WTC11 (cell line): Measurements from ENCODE around the gene STIM2. TPM values are rescaled to one million over a fixed set of nuclear protein-coding genes. Genes with fewer than 3 reads are reported as not detected.

Experiments
- ATAC-seq: fragments of 200-7000 bp; cut with Tn5 transposase; 2 replicates; pipeline ENCODE4 v1.10.0; 2021; ENCODE audit warnings: mild to moderate bottlenecking, moderate library complexity
- CTCF ChIA-PET: fragments of 300-600 bp; sonication (Branson Sonifier 250); formaldehyde crosslinking; loops from one replicate; lab custom pipeline; 2021; ENCODE audit warnings: antibody characterized with exemption; lab: Charles Lee
- POLR2A ChIA-PET: fragments of 350-600 bp; sonication (Branson Sonifier 250); formaldehyde crosslinking; loops from one replicate; lab custom pipeline; 2021; ENCODE audit warnings: antibody characterized with exemption; lab: Charles Lee
- DNase-seq: peaks from one replicate; pipeline ENCODE4 v3.0.0; 2021; ENCODE audit warnings: low spot score
- H3K27ac Mint-ChIP-seq: 2 replicates; pipeline ENCODE4 v1.8.0; 2021; ENCODE audit warnings: mixed read lengths
- H3K27me3 Mint-ChIP-seq: 2 replicates; pipeline ENCODE4 v1.8.0; 2021; ENCODE audit warnings: low read depth, mild to moderate bottlenecking, moderate library complexity, mixed read lengths
- H3K36me3 Mint-ChIP-seq: 2 replicates; pipeline ENCODE4 v1.8.0; 2021; ENCODE audit warnings: mixed read lengths
- H3K4me1 Mint-ChIP-seq: 2 replicates; pipeline ENCODE4 v1.8.0; 2022; ENCODE audit warnings: mixed read lengths
- H3K4me3 Mint-ChIP-seq: 2 replicates; pipeline ENCODE4 v1.8.0; 2021; ENCODE audit warnings: mild to moderate bottlenecking, moderate library complexity, mixed read lengths
- H3K9me3 Mint-ChIP-seq: 2 replicates; pipeline ENCODE4 v1.8.0; 2021; ENCODE audit warnings: mixed read lengths
- ATF1 ChIP-seq: sonication (generic); formaldehyde crosslinking; IDR thresholded peaks from 2 replicates; pipeline ENCODE4 v1.8.1; 2023; ENCODE audit warnings: mild to moderate bottlenecking, moderate library complexity, missing genetic modification reagents
- ATF3 ChIP-seq: sonication (generic); formaldehyde crosslinking; conservative IDR thresholded peaks from 2 replicates; pipeline ENCODE4 v1.8.1; 2022; ENCODE audit warnings: mild to moderate bottlenecking, missing genetic modification reagents
- CBFB ChIP-seq: sonication (generic); formaldehyde crosslinking; IDR thresholded peaks from 2 replicates; pipeline ENCODE4 v1.8.1; 2022; ENCODE audit warnings: mild to moderate bottlenecking, low read depth, missing genetic modification reagents
- CREM ChIP-seq: sonication (generic); formaldehyde crosslinking; IDR thresholded peaks from 2 replicates; pipeline ENCODE4 v1.8.1; 2022; ENCODE audit warnings: mild to moderate bottlenecking, missing genetic modification reagents, moderate library complexity
- E2F4 ChIP-seq: sonication (generic); formaldehyde crosslinking; IDR thresholded peaks from 2 replicates; pipeline ENCODE4 v1.8.1; 2022; ENCODE audit warnings: low read depth, mild to moderate bottlenecking, moderate library complexity, missing genetic modification reagents, borderline replicate concordance
- ETV6 ChIP-seq: sonication (generic); formaldehyde crosslinking; IDR thresholded peaks from 2 replicates; pipeline ENCODE4 v1.8.1; 2022; ENCODE audit warnings: mild to moderate bottlenecking, missing genetic modification reagents
- KAT7 ChIP-seq: sonication (generic); formaldehyde crosslinking; IDR thresholded peaks from 2 replicates; pipeline ENCODE4 v1.8.1; 2023; ENCODE audit warnings: missing genetic modification reagents, mild to moderate bottlenecking, borderline replicate concordance
- NFATC4 ChIP-seq: fragments of 250-450 bp; sonication (Bioruptor Pico); IDR thresholded peaks from 2 replicates; pipeline ENCODE4 v1.9.0; 2021; ENCODE audit warnings: mild to moderate bottlenecking
- NR2C2 ChIP-seq: sonication (generic); formaldehyde crosslinking; IDR thresholded peaks from 2 replicates; pipeline ENCODE4 v1.8.0; 2022; ENCODE audit warnings: mild to moderate bottlenecking, missing genetic modification reagents
- PREB ChIP-seq: sonication (generic); formaldehyde crosslinking; IDR thresholded peaks from 2 replicates; pipeline ENCODE4 v1.8.1; 2022; ENCODE audit warnings: mild to moderate bottlenecking, missing genetic modification reagents, moderate library complexity, borderline replicate concordance
- TCF7 ChIP-seq: sonication (generic); formaldehyde crosslinking; IDR thresholded peaks from 2 replicates; pipeline ENCODE4 v1.8.0; 2022; ENCODE audit warnings: mild to moderate bottlenecking, low read depth, missing genetic modification reagents, moderate library complexity
- USF1 ChIP-seq: sonication (generic); formaldehyde crosslinking; IDR thresholded peaks from 2 replicates; pipeline ENCODE4 v1.8.0; 2022; ENCODE audit warnings: mild to moderate bottlenecking, missing genetic modification reagents
- ZNF263 ChIP-seq: sonication (generic); formaldehyde crosslinking; IDR thresholded peaks from 2 replicates; pipeline ENCODE4 v1.8.1; 2022; ENCODE audit warnings: low read depth, mild to moderate bottlenecking, moderate library complexity, missing genetic modification reagents
- ZNF317 ChIP-seq: sonication (generic); formaldehyde crosslinking; IDR thresholded peaks from 2 replicates; pipeline ENCODE4 v1.8.1; 2023; ENCODE audit warnings: low read depth, mild to moderate bottlenecking, moderate library complexity, missing genetic modification reagents, borderline replicate concordance
- ZNF396 ChIP-seq: fragments of 250-450 bp; sonication (Bioruptor Pico); IDR thresholded peaks from 2 replicates; pipeline ENCODE4 v1.8.0; 2021; ENCODE audit warnings: mild to moderate bottlenecking, moderate library complexity, borderline replicate concordance
- ZNF512 ChIP-seq: sonication (generic); formaldehyde crosslinking; IDR thresholded peaks from 2 replicates; pipeline ENCODE4 v1.8.1; 2022; ENCODE audit warnings: missing genetic modification reagents, borderline replicate concordance
- total RNA-seq: library from RNA; stranded (reverse); gene quantifications from 3 replicates; pipeline ENCODE4 v1.2.3, GENCODE V29; 2021
- TF ChIP-seq, protein P1 (sequence below): sonication (generic); formaldehyde crosslinking; IDR thresholded peaks from 2 replicates; pipeline ENCODE4 v1.8.1; 2022; ENCODE audit warnings: low read depth, missing genetic modification reagents, borderline replicate concordance
- TF ChIP-seq, protein P2 (sequence below): fragments of 250-450 bp; sonication (Bioruptor Pico); IDR thresholded peaks from 2 replicates; pipeline ENCODE4 v1.8.0; 2021; ENCODE audit warnings: mild to moderate bottlenecking
- TF ChIP-seq, protein P3 (sequence below): sonication (generic); formaldehyde crosslinking; conservative IDR thresholded peaks from 2 replicates; pipeline ENCODE4 v1.8.1; 2023; ENCODE audit warnings: mild to moderate bottlenecking, low read depth, missing genetic modification reagents, moderate library complexity

STIM2 gene
- total RNA-seq, 1 experiment from 2014 or later: 22.4 TPM

- H3K4me3 Mint-ChIP-seq: no peak overlapping the region
- no peaks in the 10 kb centered on the region; the same call in 1 of the 2 replicates for H3K27me3 Mint-ChIP-seq
- ATAC-seq (no peak), DNase-seq (no peak)
- H3K9me3 Mint-ChIP-seq: peaks cover 17% of the 10 kb centered on the region
- peaks cover 2% of the 10 kb centered on the region for H3K4me1 Mint-ChIP-seq
- no peak overlapping the region for H3K27ac Mint-ChIP-seq
- CTCF ChIA-PET: no interaction called here
- TF ChIP-seq ATF3 (CRISPR knock-in tag): no peak
- TF ChIP-seq E2F4 (CRISPR knock-in tag): no peak
- no peak for TF ChIP-seq ZNF263 (CRISPR knock-in tag)
- TF ChIP-seq, protein P1, sequence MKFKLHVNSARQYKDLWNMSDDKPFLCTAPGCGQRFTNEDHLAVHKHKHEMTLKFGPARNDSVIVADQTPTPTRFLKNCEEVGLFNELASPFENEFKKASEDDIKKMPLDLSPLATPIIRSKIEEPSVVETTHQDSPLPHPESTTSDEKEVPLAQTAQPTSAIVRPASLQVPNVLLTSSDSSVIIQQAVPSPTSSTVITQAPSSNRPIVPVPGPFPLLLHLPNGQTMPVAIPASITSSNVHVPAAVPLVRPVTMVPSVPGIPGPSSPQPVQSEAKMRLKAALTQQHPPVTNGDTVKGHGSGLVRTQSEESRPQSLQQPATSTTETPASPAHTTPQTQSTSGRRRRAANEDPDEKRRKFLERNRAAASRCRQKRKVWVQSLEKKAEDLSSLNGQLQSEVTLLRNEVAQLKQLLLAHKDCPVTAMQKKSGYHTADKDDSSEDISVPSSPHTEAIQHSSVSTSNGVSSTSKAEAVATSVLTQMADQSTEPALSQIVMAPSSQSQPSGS (CRISPR knock-in tag): no peak
- no peak for TF ChIP-seq ATF1 (CRISPR knock-in tag)
- no peak for TF ChIP-seq CREM (CRISPR knock-in tag)
- TF ChIP-seq USF1: no peak
- TF ChIP-seq CBFB (CRISPR knock-in tag): no peak
- TF ChIP-seq TCF7 (CRISPR knock-in tag): no peak
- TF ChIP-seq ZNF512 (CRISPR knock-in tag): no peak
- no peak for TF ChIP-seq NR2C2
- no peak for TF ChIP-seq ZNF396 (CRISPR knock-in tag)
- no peak for TF ChIP-seq NFATC4 (CRISPR knock-in tag)
- no peak for TF ChIP-seq ZNF317 (CRISPR knock-in tag)
- TF ChIP-seq KAT7 (CRISPR knock-in tag): no peak
- TF ChIP-seq PREB: no peak
- TF ChIP-seq, protein P2, sequence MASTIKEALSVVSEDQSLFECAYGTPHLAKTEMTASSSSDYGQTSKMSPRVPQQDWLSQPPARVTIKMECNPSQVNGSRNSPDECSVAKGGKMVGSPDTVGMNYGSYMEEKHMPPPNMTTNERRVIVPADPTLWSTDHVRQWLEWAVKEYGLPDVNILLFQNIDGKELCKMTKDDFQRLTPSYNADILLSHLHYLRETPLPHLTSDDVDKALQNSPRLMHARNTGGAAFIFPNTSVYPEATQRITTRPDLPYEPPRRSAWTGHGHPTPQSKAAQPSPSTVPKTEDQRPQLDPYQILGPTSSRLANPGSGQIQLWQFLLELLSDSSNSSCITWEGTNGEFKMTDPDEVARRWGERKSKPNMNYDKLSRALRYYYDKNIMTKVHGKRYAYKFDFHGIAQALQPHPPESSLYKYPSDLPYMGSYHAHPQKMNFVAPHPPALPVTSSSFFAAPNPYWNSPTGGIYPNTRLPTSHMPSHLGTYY (CRISPR knock-in tag): no peak
- no peak for TF ChIP-seq ETV6 (CRISPR knock-in tag)
- TF ChIP-seq, protein P3, sequence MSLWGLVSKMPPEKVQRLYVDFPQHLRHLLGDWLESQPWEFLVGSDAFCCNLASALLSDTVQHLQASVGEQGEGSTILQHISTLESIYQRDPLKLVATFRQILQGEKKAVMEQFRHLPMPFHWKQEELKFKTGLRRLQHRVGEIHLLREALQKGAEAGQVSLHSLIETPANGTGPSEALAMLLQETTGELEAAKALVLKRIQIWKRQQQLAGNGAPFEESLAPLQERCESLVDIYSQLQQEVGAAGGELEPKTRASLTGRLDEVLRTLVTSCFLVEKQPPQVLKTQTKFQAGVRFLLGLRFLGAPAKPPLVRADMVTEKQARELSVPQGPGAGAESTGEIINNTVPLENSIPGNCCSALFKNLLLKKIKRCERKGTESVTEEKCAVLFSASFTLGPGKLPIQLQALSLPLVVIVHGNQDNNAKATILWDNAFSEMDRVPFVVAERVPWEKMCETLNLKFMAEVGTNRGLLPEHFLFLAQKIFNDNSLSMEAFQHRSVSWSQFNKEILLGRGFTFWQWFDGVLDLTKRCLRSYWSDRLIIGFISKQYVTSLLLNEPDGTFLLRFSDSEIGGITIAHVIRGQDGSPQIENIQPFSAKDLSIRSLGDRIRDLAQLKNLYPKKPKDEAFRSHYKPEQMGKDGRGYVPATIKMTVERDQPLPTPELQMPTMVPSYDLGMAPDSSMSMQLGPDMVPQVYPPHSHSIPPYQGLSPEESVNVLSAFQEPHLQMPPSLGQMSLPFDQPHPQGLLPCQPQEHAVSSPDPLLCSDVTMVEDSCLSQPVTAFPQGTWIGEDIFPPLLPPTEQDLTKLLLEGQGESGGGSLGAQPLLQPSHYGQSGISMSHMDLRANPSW (CRISPR knock-in tag): no peak
- TF ChIP-seq, all 79 proteins: peak for 0
- H3K36me3 Mint-ChIP-seq: peaks cover 10% of the 10 kb centered on the region
- POLR2A ChIA-PET: no interaction called here
These were observed 28.7 kb downstream of the STIM2 start for GRCh38 chr4:26889356-26889755.
